Mesenchymal stem cell (in vitro differentiated cells and primary cell): ENCODE results near the gene SSNA1.

Source experiments
- DNase-seq: peaks from one replicate; pipeline ENCODE4 v3.0.0-alpha.2; 2013
- H2AFZ ChIP-seq: one replicate; pipeline ENCODE4 v1.6.1; 2013; ENCODE audit warnings: low read depth, mild to moderate bottlenecking, control low read depth, inconsistent platforms, low read length, moderate library complexity
- H2AK5ac ChIP-seq: 2 replicates; pipeline ENCODE4 v1.6.1; 2013; ENCODE audit warnings: low read length, moderate library complexity, mild to moderate bottlenecking, inconsistent platforms; ENCODE audit not compliant: severe bottlenecking
- H2BK120ac ChIP-seq: one replicate; pipeline ENCODE4 v1.6.1; 2013; ENCODE audit warnings: low read depth, mild to moderate bottlenecking, inconsistent platforms, low read length, moderate library complexity
- H2BK12ac ChIP-seq, 2 experiments: one replicate each; pipeline ENCODE4 v1.6.1; 2013; ENCODE audit warnings: inconsistent platforms in 2 of 2, low read length in 2 of 2, mild to moderate bottlenecking in 2 of 2, moderate library complexity in 2 of 2, control low read depth in 1 of 2
- H2BK15ac ChIP-seq: one replicate; pipeline ENCODE4 v1.6.1; 2013; ENCODE audit warnings: mild to moderate bottlenecking, low read depth, inconsistent platforms; ENCODE audit not compliant: poor library complexity, severe bottlenecking
- H2BK5ac ChIP-seq: 2 replicates; pipeline ENCODE4 v1.6.1; 2013; ENCODE audit warnings: low read depth, mild to moderate bottlenecking, low read length, control low read depth, inconsistent platforms; ENCODE audit not compliant: poor library complexity, severe bottlenecking
- H3K14ac ChIP-seq, 2 experiments: one replicate each; pipeline ENCODE4 v1.6.1; 2013; ENCODE audit warnings: inconsistent platforms in 2 of 2, low read length in 2 of 2, control low read depth in 1 of 2, mild to moderate bottlenecking in 1 of 2, moderate library complexity in 1 of 2
- H3K18ac ChIP-seq, 2 experiments: one replicate each; pipeline ENCODE4 v1.6.1; 2013; ENCODE audit warnings: inconsistent platforms in 2 of 2, low read length in 2 of 2, control low read depth in 1 of 2, low read depth in 1 of 2, mild to moderate bottlenecking in 1 of 2
- H3K23ac ChIP-seq, 2 experiments: one replicate each; pipeline ENCODE4 v1.6.1; 2013; ENCODE audit warnings: inconsistent platforms in 2 of 2, low read length in 2 of 2, mild to moderate bottlenecking in 2 of 2, moderate library complexity in 2 of 2, control low read depth in 1 of 2
- H3K27ac ChIP-seq: 2 replicates; pipeline ENCODE4 v1.5.1; 2013; ENCODE audit warnings: mild to moderate bottlenecking, moderate library complexity, low read length, control low read depth, inconsistent platforms; ENCODE audit not compliant: poor library complexity, severe bottlenecking
- H3K27me3 ChIP-seq, 2 experiments: 2 replicates each; pipeline versions ENCODE4 v1.6.1 to v1.7.0; 2013; ENCODE audit warnings: low read length in 2 of 2, mild to moderate bottlenecking in 2 of 2, moderate library complexity in 2 of 2, control low read depth in 1 of 2, inconsistent platforms in 1 of 2; ENCODE audit not compliant: control insufficient read depth in 1 of 2, insufficient read depth in 1 of 2
- H3K36me3 ChIP-seq, 2 experiments: 2 replicates each; pipeline versions ENCODE4 v1.6.1 to v1.7.0; 2013; ENCODE audit warnings: low read length in 2 of 2, control low read depth in 1 of 2, inconsistent platforms in 1 of 2, low read depth in 1 of 2, mild to moderate bottlenecking in 1 of 2; ENCODE audit not compliant: insufficient read depth in 2 of 2, control insufficient read depth in 1 of 2
- H3K4ac ChIP-seq, 2 experiments: one replicate each; pipeline ENCODE4 v1.6.1; 2013; ENCODE audit warnings: inconsistent platforms in 2 of 2, low read length in 2 of 2, mild to moderate bottlenecking in 2 of 2, moderate library complexity in 2 of 2, control low read depth in 1 of 2, low read depth in 1 of 2
- H3K4me1 ChIP-seq: 2 replicates; pipeline ENCODE4 v1.6.1; 2013; ENCODE audit warnings: low read depth, low read length, control low read depth; ENCODE audit not compliant: control insufficient read depth, insufficient read depth
- H3K4me2 ChIP-seq: 2 replicates; pipeline ENCODE4 v1.6.1; 2013; ENCODE audit warnings: low read length, mild to moderate bottlenecking, inconsistent platforms; ENCODE audit not compliant: poor library complexity, severe bottlenecking
- H3K4me3 ChIP-seq, 2 experiments: 2 replicates each; pipeline versions ENCODE4 v1.5.1 to v1.7.0; 2013; ENCODE audit warnings: low read length in 2 of 2, mild to moderate bottlenecking in 2 of 2, control low read depth in 1 of 2, low read depth in 1 of 2; ENCODE audit not compliant: insufficient read depth in 1 of 2
- H3K79me1 ChIP-seq: replicated peaks from 2 replicates; pipeline ENCODE4 v1.6.1; 2013; ENCODE audit warnings: mild to moderate bottlenecking, control low read depth, low read length, inconsistent platforms; ENCODE audit not compliant: poor library complexity, severe bottlenecking
- H3K9ac ChIP-seq: 2 replicates; pipeline ENCODE4 v1.7.0; 2013; ENCODE audit warnings: mild to moderate bottlenecking, low read length, moderate library complexity
- H3K9me3 ChIP-seq: 2 replicates; pipeline ENCODE4 v1.7.0; 2013; ENCODE audit warnings: mild to moderate bottlenecking, low read length; ENCODE audit not compliant: control insufficient read depth
- H4K8ac ChIP-seq: one replicate; pipeline ENCODE4 v1.6.1; 2013; ENCODE audit warnings: inconsistent platforms, mild to moderate bottlenecking, low read length, moderate library complexity
- H4K91ac ChIP-seq: one replicate; pipeline ENCODE4 v1.6.1; 2013; ENCODE audit warnings: mild to moderate bottlenecking, low read length, inconsistent platforms
- WGBS: methylation state at CpG from one replicate; pipeline ENCODE4 v1.1.7; 2013; ENCODE audit warnings: mixed read lengths; 5-methylcytosine and 5-hydroxymethylcytosine counted together

SSNA1 gene

DNA sequence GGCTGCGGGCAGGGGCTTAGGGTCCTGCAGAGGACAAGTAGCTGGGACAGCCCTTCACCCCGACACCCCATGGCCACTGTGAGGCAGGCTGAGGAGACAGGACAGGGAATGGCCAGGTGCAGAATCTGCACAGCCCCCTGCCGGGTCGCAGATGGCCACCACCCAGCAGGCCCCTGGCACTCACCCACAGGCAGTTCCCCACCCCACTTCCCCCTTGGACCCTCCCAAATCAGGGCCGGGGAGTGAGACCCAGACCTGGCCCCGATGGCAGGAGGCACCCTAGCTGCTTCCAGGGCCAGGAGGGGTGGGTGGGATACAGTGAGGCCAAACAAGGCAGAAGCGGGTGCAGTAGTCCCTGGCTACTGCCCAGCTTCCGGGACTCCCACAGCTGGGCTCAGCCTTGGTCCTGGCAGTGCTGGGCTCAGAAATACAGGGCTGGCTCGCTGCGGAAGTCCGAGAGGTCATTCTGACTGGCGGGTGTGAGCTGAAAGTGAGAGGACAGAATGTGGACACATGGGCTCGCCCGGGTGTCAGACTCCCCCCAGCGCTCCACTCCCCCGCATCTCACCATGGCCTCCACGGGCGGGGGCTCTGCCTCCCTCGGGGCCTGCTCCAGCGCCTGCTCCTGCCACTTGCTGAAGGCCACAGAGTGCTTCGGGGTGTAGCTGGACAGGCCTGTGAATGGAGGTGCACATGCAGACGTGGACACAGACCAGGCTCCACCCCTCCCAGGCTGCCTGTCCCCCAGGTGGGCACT, 3.4 kb downstream of the SSNA1 start:
- H3K36me3 ChIP-seq: peaks cover 36 to 56% of the 10 kb centered on the region in 2 experiments
- H3K79me1 ChIP-seq: peaks cover 53% of the 10 kb centered on the region
- no peak overlapping the region for H4K8ac ChIP-seq
- no peak overlapping the region for H2BK15ac ChIP-seq
- H3K27ac ChIP-seq: no peak overlapping the region
- no peak overlapping the region for H2AK5ac ChIP-seq
- no peaks in the 10 kb centered on the region for H3K27me3 ChIP-seq
- no peak overlapping the region for H2BK12ac ChIP-seq
- 93% methylated on average over 21 of the region's 22 CpGs for WGBS
- H2BK5ac ChIP-seq: no peak overlapping the region
- H4K91ac ChIP-seq: peak overlapping the region; percentile 0
- H2AFZ ChIP-seq: no peak overlapping the region
- H3K18ac ChIP-seq: no peak overlapping the region
- H3K4me2 ChIP-seq: no peak overlapping the region
- H3K9ac ChIP-seq: peak overlapping the region; percentile 2
- H3K14ac ChIP-seq: no peak overlapping the region
- H3K4ac ChIP-seq: no peak overlapping the region
- no peak overlapping the region for H2BK120ac ChIP-seq
- no peaks in the 10 kb centered on the region for H3K9me3 ChIP-seq
- no peak overlapping the region for H3K4me3 ChIP-seq
- DNase-seq: no peak
- no peak overlapping the region for H3K23ac ChIP-seq
- H3K4me1 ChIP-seq: peaks cover 67% of the 10 kb centered on the region

DNA sequence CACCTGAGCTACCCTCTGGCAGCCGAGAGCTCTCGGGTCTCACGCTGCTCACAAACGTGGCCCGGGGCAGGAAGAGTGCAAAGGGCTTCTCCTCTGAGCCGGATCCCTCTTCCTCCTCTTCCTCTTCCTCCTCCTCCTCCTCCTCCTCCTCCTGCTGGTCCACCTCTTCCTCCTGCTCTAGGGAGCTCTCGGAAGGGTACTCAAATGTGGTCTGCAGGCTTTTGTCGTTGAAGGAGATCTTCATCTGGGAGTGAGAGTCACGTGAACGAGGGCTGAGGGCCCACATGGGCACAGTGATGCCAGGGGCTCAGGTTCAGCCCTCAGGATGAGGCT, 3.9 kb downstream of the SSNA1 start:
- Histone ChIP-seq H3K4ac (no peak overlapping the region), H2BK15ac (no peak overlapping the region), H3K18ac (no peak overlapping the region), H2BK12ac (no peak overlapping the region), H3K4me3 (no peak overlapping the region), H3K23ac (no peak overlapping the region), H3K27me3 (no peaks in the 10 kb centered on the region), H3K4me1 (peaks cover 64% of the 10 kb centered on the region), H3K9ac (no peak overlapping the region), H2BK120ac (no peak overlapping the region), H3K4me2 (no peak overlapping the region), H4K8ac (no peak overlapping the region), H4K91ac (no peak overlapping the region), H2AK5ac (no peak overlapping the region), H3K36me3 (peaks cover 30 to 51% of the 10 kb centered on the region in 2 experiments), H2AFZ (no peak overlapping the region), H3K14ac (no peak overlapping the region), H3K27ac (no peak overlapping the region), H3K79me1 (peaks cover 52% of the 10 kb centered on the region), H3K9me3 (no peaks in the 10 kb centered on the region), H2BK5ac (no peak overlapping the region)
- WGBS: 95% methylated on average over 9 of the region's 10 CpGs
- no peak for DNase-seq

DNA sequence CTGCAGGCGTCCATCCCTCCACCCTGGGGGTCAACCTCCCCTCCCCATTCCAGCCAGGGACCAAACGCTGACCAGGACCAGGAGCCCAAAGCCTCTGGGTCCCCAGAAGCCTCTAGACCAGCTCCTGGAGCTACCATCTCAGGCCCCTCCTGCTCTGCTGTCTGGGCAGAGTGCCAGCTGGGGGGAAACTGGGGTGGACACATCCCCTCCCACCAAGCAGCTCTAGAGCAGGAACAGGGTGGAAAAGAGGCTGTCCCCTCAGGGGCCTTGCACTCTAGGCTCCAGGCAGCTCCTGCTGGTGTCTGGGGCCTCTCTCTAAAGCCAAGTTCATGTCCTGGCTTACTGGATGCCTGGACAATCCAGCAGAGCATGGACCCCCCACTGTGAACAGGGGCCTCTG, 4.4 kb downstream of the SSNA1 start:
- Histone ChIP-seq H3K27me3 (no peaks in the 10 kb centered on the region), H3K4me1 (peaks cover 64% of the 10 kb centered on the region), H3K79me1 (peaks cover 52% of the 10 kb centered on the region), H2AK5ac (no peak overlapping the region), H2BK5ac (no peak overlapping the region), H4K91ac (no peak overlapping the region), H2BK12ac (no peak overlapping the region), H2BK120ac (no peak overlapping the region), H3K23ac (no peak overlapping the region), H3K18ac (no peak overlapping the region), H3K4me3 (no peak overlapping the region), H4K8ac (no peak overlapping the region), H3K9me3 (no peaks in the 10 kb centered on the region), H3K36me3 (peaks cover 30 to 51% of the 10 kb centered on the region in 2 experiments), H3K14ac (no peak overlapping the region), H3K4me2 (no peak overlapping the region), H2AFZ (no peak overlapping the region), H3K9ac (no peak overlapping the region), H3K4ac (no peak overlapping the region), H3K27ac (no peak overlapping the region), H2BK15ac (no peak overlapping the region)
- DNase-seq: no peak
- WGBS: 71% methylated on average over 2 of the region's 2 CpGs

DNA sequence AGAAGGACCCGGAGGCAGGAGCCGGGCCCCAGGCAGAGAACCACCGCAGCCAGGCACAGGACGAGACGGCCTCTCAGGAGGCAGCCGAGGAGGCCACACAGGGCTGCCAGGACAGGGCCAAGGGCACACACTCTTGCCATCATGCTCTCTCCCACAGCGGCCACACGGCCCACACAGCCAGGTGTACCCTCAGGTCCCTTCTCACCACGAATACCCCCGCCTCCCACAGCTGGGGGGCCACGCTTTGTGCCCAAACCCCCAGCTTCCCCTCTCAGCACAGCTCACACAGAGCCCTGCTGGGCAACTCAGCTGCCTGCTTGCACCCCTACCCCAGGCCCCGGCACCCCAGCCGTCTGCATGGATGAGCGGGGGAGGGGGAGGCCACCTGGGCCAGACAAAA, 5.3 kb downstream of the SSNA1 start:
- H2AK5ac ChIP-seq: no peak overlapping the region
- WGBS: 93% methylated on average over 14 of the region's 14 CpGs

More for the DNA sequence above, 5.3 kb downstream of the SSNA1 start:
- H3K9ac ChIP-seq: no peak overlapping the region
- peak overlapping the region; percentile 11 for H4K91ac ChIP-seq
- H2AFZ ChIP-seq: no peak overlapping the region
- DNase-seq: no peak
- no peak overlapping the region for H2BK15ac ChIP-seq
- H3K18ac ChIP-seq: no peak overlapping the region
- peaks cover 52% of the 10 kb centered on the region for H3K79me1 ChIP-seq
- H3K9me3 ChIP-seq: no peaks in the 10 kb centered on the region
- no peak overlapping the region for H3K4me3 ChIP-seq
- no peak overlapping the region for H3K23ac ChIP-seq
- H3K36me3 ChIP-seq: peaks cover 30 to 54% of the 10 kb centered on the region in 2 experiments
- no peak overlapping the region for H3K4ac ChIP-seq
- H3K27ac ChIP-seq: no peak overlapping the region
- no peak overlapping the region for H2BK12ac ChIP-seq
- no peak overlapping the region for H2BK120ac ChIP-seq
- no peak overlapping the region for H2BK5ac ChIP-seq
- no peak overlapping the region for H3K14ac ChIP-seq
- peaks cover 71% of the 10 kb centered on the region for H3K4me1 ChIP-seq
- H4K8ac ChIP-seq: no peak overlapping the region
- H3K4me2 ChIP-seq: no peak overlapping the region
- H3K27me3 ChIP-seq: no peaks in the 10 kb centered on the region
